K562 (cell line): ENCODE measurements around the gene SLC4A3. TPM values are rescaled to one million over a fixed set of nuclear protein-coding genes. Genes with fewer than 3 reads are reported as not detected.

Experiments
- ATAC-seq: fragments of 200-7000 bp; cut with Tn5 transposase; 3 replicates; pipeline ENCODE4 v1.9.1; 2020; ENCODE audit warnings: moderate library complexity
- BruUV-seq: library from RNA; stranded (reverse); fragments of 400-500 nt; replicated peaks from 2 replicates; lab custom pipeline; 2021; lab: Mats Ljungman, UMichigan
- CTCF ChIA-PET: fragments of 300-600 bp; formaldehyde crosslinking; extraction: SDS; loops from one replicate; lab custom pipeline; 2021; ENCODE audit warnings: low intra/inter-chr PET ratio; lab: Yijun Ruan, JAX
- POLR2A ChIA-PET: fragments of 300-600, 350-650 bp; sonication (Branson Sonifier 250); formaldehyde crosslinking; extraction: SDS; loops from one replicate; lab custom pipeline; 2021; ENCODE audit warnings: antibody characterized with exemption, inconsistent platforms; lab: Yijun Ruan, JAX
- DNase-seq, 4 experiments: peaks; one replicate each; pipeline versions ENCODE4 v3.0.0 to v3.0.0-alpha.2; 2011 to 2018; ENCODE audit warnings: low spot score in 3 of 4, mixed read lengths in 3 of 4; ENCODE audit errors: extremely low read depth in 1 of 4
- FAIRE-seq: peaks from 2 replicates; lab custom pipeline; 2011; peaks lifted over from hg19 to GRCh38; lab: Jason Lieb, UNC
- H2AFZ ChIP-seq: 2 replicates; pipeline ENCODE4 v1.6.0; 2011; ENCODE audit warnings: low read depth, low read length, control low read depth, inconsistent platforms
- H3K27ac ChIP-seq: fragments of 200-600 bp; 3 replicates; pipeline ENCODE4 v1.8.0; 2011; ENCODE audit warnings: low read depth, mild to moderate bottlenecking, control low read depth, inconsistent platforms, low read length, moderate library complexity, mixed read lengths; ENCODE audit errors: extremely low read depth
- H3K27me3 ChIP-seq, 2 experiments: fragments of 300-600 bp in 1 of 2; 2 replicates in 1 of 2; 3 replicates in 1 of 2; pipeline versions ENCODE4 v1.6.0 to v1.8.0; 2011; ENCODE audit warnings: inconsistent platforms in 2 of 2, low read length in 2 of 2, mild to moderate bottlenecking in 1 of 2, mixed read lengths in 1 of 2, moderate library complexity in 1 of 2; ENCODE audit not compliant: control insufficient read depth in 2 of 2, insufficient read depth in 2 of 2
- H3K36me3 ChIP-seq: fragments of 300-600 bp; 3 replicates; pipeline ENCODE4 v1.8.0; 2011; ENCODE audit warnings: mild to moderate bottlenecking, low read length, inconsistent platforms; ENCODE audit not compliant: control insufficient read depth, insufficient read depth
- H3K4me1 ChIP-seq, 2 experiments: fragments of 200-600 bp in 1 of 2; replicated peaks in 1 of 2; 2 replicates in 1 of 2; 3 replicates in 1 of 2; pipeline versions ENCODE4 v1.5.1 to v1.8.0; 2011; ENCODE audit warnings: inconsistent platforms in 2 of 2, low read length in 2 of 2, mild to moderate bottlenecking in 1 of 2, mixed read lengths in 1 of 2, moderate library complexity in 1 of 2; ENCODE audit not compliant: control insufficient read depth in 2 of 2, insufficient read depth in 2 of 2
- H3K4me2 ChIP-seq: 2 replicates; pipeline ENCODE4 v1.6.1; 2011; ENCODE audit warnings: low read length, control low read depth, inconsistent platforms, mixed read lengths; ENCODE audit not compliant: insufficient read depth
- H3K4me3 ChIP-seq: fragments of 200-600 bp; sonication (generic), shearing (Covaris generic); 2 replicates; pipeline ENCODE4 v1.5.1; 2016; ENCODE audit warnings: control low read depth, inconsistent platforms
- H3K79me2 ChIP-seq: fragments of 200-600 bp; 3 replicates; pipeline ENCODE4 v1.8.0; 2011; ENCODE audit warnings: low read length, inconsistent platforms; ENCODE audit not compliant: control insufficient read depth, insufficient read depth
- H3K9ac ChIP-seq, 2 experiments: 2 replicates each; pipeline versions ENCODE4 v1.6.0 to v1.6.1; 2011; ENCODE audit warnings: low read depth in 2 of 2, low read length in 2 of 2, control low read depth in 1 of 2, inconsistent platforms in 1 of 2, mild to moderate bottlenecking in 1 of 2, mixed read lengths in 1 of 2; ENCODE audit not compliant: insufficient read depth in 1 of 2
- H3K9me1 ChIP-seq: one replicate; pipeline ENCODE4 v1.6.0; 2011; ENCODE audit warnings: inconsistent platforms, mild to moderate bottlenecking, low read length, moderate library complexity; ENCODE audit not compliant: control insufficient read depth, insufficient read depth
- H3K9me3 ChIP-seq: replicated peaks from 2 replicates; pipeline ENCODE4 v1.5.1; 2011; ENCODE audit warnings: low read depth, low read length, inconsistent platforms; ENCODE audit not compliant: control insufficient read depth, insufficient read depth
- H4K20me1 ChIP-seq: replicated peaks from 2 replicates; pipeline ENCODE4 v1.6.1; 2011; ENCODE audit warnings: low read length, inconsistent platforms, mixed read lengths; ENCODE audit not compliant: control insufficient read depth, insufficient read depth
- CREB3L1 ChIP-seq: fragments of 450-650 bp; IDR thresholded peaks from 2 replicates; pipeline ENCODE4 v1.6.1; 2014; ENCODE audit warnings: low read depth, mild to moderate bottlenecking, moderate library complexity, borderline replicate concordance
- GABPB2 ChIP-seq: fragments of 250-450 bp; sonication (Bioruptor Pico); conservative IDR thresholded peaks from 2 replicates; pipeline ENCODE4 v1.5.1; 2021; ENCODE audit warnings: mild to moderate bottlenecking
- RBM15 ChIP-seq: fragments of 200-400 bp; formaldehyde crosslinking; IDR thresholded peaks from 2 replicates; pipeline ENCODE4 v1.6.1; 2018; ENCODE audit warnings: mild to moderate bottlenecking, low read length, moderate library complexity; ENCODE audit not compliant: insufficient read depth
- ZKSCAN8 ChIP-seq: fragments of 200-800 bp; sonication (Bioruptor generic); IDR thresholded peaks from 2 replicates; pipeline ENCODE4 v1.6.1; 2016; ENCODE audit warnings: missing genetic modification characterization, missing compliant biosample characterization
- ZNF174 ChIP-seq: fragments of 250-450 bp; sonication (Bioruptor Pico); IDR thresholded peaks from 2 replicates; pipeline ENCODE4 v1.4.0; 2020; ENCODE audit warnings: mild to moderate bottlenecking
- ZNF224 ChIP-seq: sonication (generic); formaldehyde crosslinking; IDR thresholded peaks from 2 replicates; pipeline ENCODE4 v1.8.0; 2022; ENCODE audit warnings: mild to moderate bottlenecking, missing genetic modification reagents
- ZNF274 ChIP-seq: IDR thresholded peaks from 2 replicates; pipeline ENCODE4 v1.6.1; 2011; ENCODE audit warnings: low read depth, mild to moderate bottlenecking, low read length, moderate library complexity, borderline replicate concordance
- WGBS: fragments of 100-300 bp; shearing (Covaris generic); methylation state at CpG from one replicate; pipeline ENCODE4 v1.1.6; 2016; ENCODE audit warnings: low coverage, mixed read lengths; ENCODE audit not compliant: insufficient coverage; ENCODE audit errors: missing lambda C conversion rate; 5-methylcytosine and 5-hydroxymethylcytosine counted together
- in situ Hi-C: fragments of 300-500 bp; cut with MboI; formaldehyde crosslinking; loops from 4 replicates; pipeline ENCODE4 v1.15.0; 2018; ENCODE audit warnings: inconsistent platforms, mixed read lengths
- intact Hi-C: fragments of 100-400 bp; cut with micrococcal nuclease; formaldehyde crosslinking; loops from 2 replicates; pipeline ENCODE4 v1.14.2; 2022
- polyA plus RNA-seq, 8 experiments: library from polyadenylated mRNA; depleted of rRNA in 4 of 8; stranded (reverse) in 5 of 8; unstranded in 3 of 8; fragments of >200 nt; fragmentation: Nextera tagmentation in 2 of 8; fragmentation: Illumina TruSeq in 1 of 8; extraction: Ambion mirVana in 2 of 8; extraction: Trizol in 1 of 8; gene quantifications; 2 replicates each; pipeline versions ENCODE4 v1.2.1 to v1.2.3, GENCODE V29; 2011 to 2014; ENCODE audit warnings: inconsistent platforms in 1 of 8, missing spikeins in 1 of 8
- total RNA-seq, 7 experiments: library from RNA; depleted of rRNA in 6 of 7; stranded (reverse); fragments of >200 nt in 6 of 7; fragmentation: Illumina TruSeq in 2 of 7; extraction: Trizol in 2 of 7; gene quantifications; 2 replicates each; pipeline versions ENCODE4 v1.2.1 to v1.2.3, GENCODE V29; 2011 to 2021; ENCODE audit warnings: low replicate concordance in 1 of 7
- TF ChIP-seq, protein P1 (sequence below): sonication (generic); formaldehyde crosslinking; IDR thresholded peaks from 2 replicates; pipeline ENCODE4 v1.8.0; 2022; ENCODE audit warnings: missing genetic modification reagents, mild to moderate bottlenecking, borderline replicate concordance

SLC4A3 gene
- total and polyA plus RNA-seq, 9 of the 15 experiments (the other 6 are each of a cell fraction or from before 2014, with no cell fraction given), result 0.04 to 0.31 (median 0.16) TPM; not detected in 5

GRCh38 chr2:219616550-219616949 is 10.9 kb upstream of the SLC4A3 start:
- Histone ChIP-seq H3K79me2 (no peaks in the 10 kb centered on the region), H3K4me1 (peaks cover 0 to 11% of the 10 kb centered on the region in 2 experiments; a peak in 2 of 5 replicates), H3K4me3 (no peak overlapping the region), H3K27me3 (no peaks in the 10 kb centered on the region), H3K4me2 (no peak overlapping the region), H3K9me1 (no peaks in the 10 kb centered on the region), H3K9me3 (no peaks in the 10 kb centered on the region), H4K20me1 (no peaks in the 10 kb centered on the region; the same call in 1 of the 2 replicates), H3K36me3 (no peaks in the 10 kb centered on the region), H2AFZ (no peak overlapping the region), H3K27ac (no peak overlapping the region)
- WGBS, result 90% methylated on average over 3 of the region's 4 CpGs
- no TSS peak for BruUV-seq
- FAIRE-seq (no peak), ATAC-seq (no peak), DNase-seq (no peak)
- ChIA-PET POLR2A (interaction anchor here (0.8 to 1.3 kb wide), 2 partner anchors 11 to 14 kb away, joined by 3 to 5 read pairs; no protein-coding TSS in a partner anchor), CTCF (interaction anchor here (0.6 kb wide), 1 partner anchor 75 kb away, joined by 3 read pairs; no protein-coding TSS in a partner anchor)
- intact Hi-C loops, result no loop called here
- in situ Hi-C loops, result no loop called here
- no peak for TF ChIP-seq ZKSCAN8 (CRISPR knock-in tag)
- TF ChIP-seq, protein P1, sequence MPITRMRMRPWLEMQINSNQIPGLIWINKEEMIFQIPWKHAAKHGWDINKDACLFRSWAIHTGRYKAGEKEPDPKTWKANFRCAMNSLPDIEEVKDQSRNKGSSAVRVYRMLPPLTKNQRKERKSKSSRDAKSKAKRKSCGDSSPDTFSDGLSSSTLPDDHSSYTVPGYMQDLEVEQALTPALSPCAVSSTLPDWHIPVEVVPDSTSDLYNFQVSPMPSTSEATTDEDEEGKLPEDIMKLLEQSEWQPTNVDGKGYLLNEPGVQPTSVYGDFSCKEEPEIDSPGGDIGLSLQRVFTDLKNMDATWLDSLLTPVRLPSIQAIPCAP, result no peak
- no peak for TF ChIP-seq ZNF274
- no peak for TF ChIP-seq ZNF174 (CRISPR knock-in tag)
- no peak for TF ChIP-seq RBM15
- TF ChIP-seq GABPB2 (CRISPR knock-in tag), result no peak
- TF ChIP-seq CREB3L1, result no peak
- no peak for TF ChIP-seq ZNF224
- TF ChIP-seq, all 486 proteins: peak for 0
- H3K9ac ChIP-seq, result no peak overlapping the region
